Heart right ventricle (tissue), 16 donors: ENCODE data around the gene MYDGF. TPM values are rescaled to one million over a fixed set of nuclear protein-coding genes. Genes with fewer than 3 reads are reported as not detected.

Source experiments
- ATAC-seq, 8 donors: fragments of 200-7000 bp; cut with Tn5 transposase; one replicate each; pipeline ENCODE4 v1.9.1; 2020; ENCODE audit warnings: mild to moderate bottlenecking in 8 of 8, moderate library complexity in 8 of 8, moderate number of reproducible peaks in 1 of 8
- DNase-seq, 2 donors: peaks; one replicate each; pipeline ENCODE4 v3.0.0-alpha.2; 2020
- H3K27ac ChIP-seq, 10 donors: fragments of 200-600 bp; sonication (generic) in 2 of 10; one replicate each; pipeline versions ENCODE4 v1.5.0 to v1.8.0; 2020 to 2022; ENCODE audit warnings: mild to moderate bottlenecking in 3 of 10
- H3K27me3 ChIP-seq, 7 donors: fragments of 200-600 bp; one replicate each; pipeline ENCODE4 v1.8.0; 2021 to 2022; ENCODE audit warnings: mild to moderate bottlenecking in 2 of 7
- H3K36me3 ChIP-seq, 9 donors: fragments of 200-600 bp; sonication (generic) in 1 of 9; one replicate each; pipeline versions ENCODE4 v1.5.0 to v1.8.0; 2020 to 2022; ENCODE audit warnings: mild to moderate bottlenecking in 2 of 9
- H3K4me1 ChIP-seq, 9 donors: fragments of 200-600 bp; sonication (generic) in 1 of 9; one replicate each; pipeline versions ENCODE4 v1.5.0 to v1.8.0; 2020 to 2022; ENCODE audit warnings: mild to moderate bottlenecking in 4 of 9
- H3K4me3 ChIP-seq, 10 donors: fragments of 200-600 bp; sonication (generic) in 2 of 10; one replicate each; pipeline versions ENCODE4 v1.5.0 to v1.8.0; 2020 to 2022; ENCODE audit warnings: mild to moderate bottlenecking in 7 of 10, moderate library complexity in 2 of 10
- H3K9me3 ChIP-seq, 11 donors: fragments of 200-600 bp in 10 of 11; sonication (generic) in 2 of 11; one replicate each; pipeline versions ENCODE4 v1.5.0 to v1.8.0; 2013 to 2022; ENCODE audit warnings: mild to moderate bottlenecking in 2 of 11, control low read depth in 1 of 11, moderate library complexity in 1 of 11
- WGBS, 2 donors: extraction: QIAGEN DNeasy Blood & Tissue Kit; methylation state at CpG; one replicate each; pipeline ENCODE4 v1.1.7; 2013; ENCODE audit warnings: inconsistent platforms in 1 of 2; 5-methylcytosine and 5-hydroxymethylcytosine counted together
- intact Hi-C, 10 donors: fragments of 100-400 bp; cut with DNase I; formaldehyde crosslinking; loops; one replicate each; pipeline versions ENCODE4 v1.11.1 to v1.14.2; 2022
- polyA plus RNA-seq, 2 donors: library from polyadenylated mRNA; stranded (reverse); fragments of 200-250 nt; gene quantifications; one replicate each; pipeline ENCODE4 v1.2.3, GENCODE V29; 2013
- total RNA-seq, 10 donors: library from RNA; stranded (reverse); fragmentation: NEBNext Ultra II Directional in 3 of 10; extraction: Animal tissue kit (Norgen Biotek cat#: 25700) in 3 of 10; gene quantifications; one replicate each; pipeline versions ENCODE4 v1.2.1 to v1.2.4, GENCODE V29; 2021 to 2023
- TF ChIP-seq, protein P1 (sequence below), 9 donors: fragments of 200-600 bp; sonication (generic) in 2 of 9; IDR thresholded peaks; one replicate each; pipeline versions ENCODE4 v1.5.0 to v1.8.0; 2021 to 2022; ENCODE audit warnings: antibody characterized with exemption in 9 of 9, mild to moderate bottlenecking in 5 of 9, moderate library complexity in 1 of 9
- donor health status: Arrhythmogenic right ventricular cardiomyopathy.
- donor health status: ischemic (EF 13 %, LVEDD 7.1; RV severe dilation, severe dysfunction).
- donor health status: healthy with polysubstance abuse.
- donor health status: DM: no; HTN: yes; CAD: no.
- donor health status: DM: no; HTN: no; CAD: no.
- donor health status: ischemic (EF 25% LVEDD 6.9; RV normal size, moderate dysfunction).
- donor health status: ischemic (EF 25% LVEDD 5.7; RV mildly dilated, moderate dysfunction).
- donor health status: healthy.
- donor health status: DM: yes; HTN: yes; CAD: no.
- donor health status: Ischemic cardiomyopathy.
- donor health status: ischemic (EF 35%, LVEDD 5.7; RV mildly dilated, moderate dysfunction).
- donor health status: nonischemic (EF 11% LVEDD 7.7; RV severe dilation, severe dysfunction).
- donor health status: DM: yes; HTN: yes; CAD: no.
- donor health status: PGD.
- donor health status: ischemic (EF 29% LVEDD 5.4; RV normal size, mild dysfunction).
- donor health status: nonischemic (EF 23%, LVEDD 6.1; RV moderate dilation, normal function).

The MYDGF gene
- total and polyA plus RNA-seq, 12 donors, result 14.2 to 211 (median 25.3) TPM

DNA sequence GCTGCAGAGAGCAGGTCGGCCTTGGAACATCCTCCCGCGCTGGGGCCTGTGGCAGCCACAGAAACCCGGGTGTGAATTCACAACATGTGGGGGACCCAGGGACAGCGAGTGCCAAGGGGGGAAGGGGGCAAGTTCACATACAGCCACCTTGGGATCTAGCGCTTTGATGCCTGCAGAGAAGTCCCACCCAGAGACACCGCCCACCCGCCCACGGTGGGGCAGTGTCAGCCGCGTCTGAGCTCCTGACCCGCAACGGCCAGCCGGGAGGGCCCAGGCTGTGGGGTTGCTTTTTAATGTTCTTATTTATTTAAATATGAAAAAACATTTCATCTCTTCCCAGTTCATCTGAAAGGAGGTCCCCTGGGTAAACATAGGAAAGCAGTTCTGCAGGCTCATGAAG is 12.9 kb downstream of the MYDGF start:
- Histone ChIP-seq H3K4me1 (peaks cover 0 to 10% (median 3%) of the 10 kb centered on the region in 9 donors), H3K27me3 (no peaks in the 10 kb centered on the region), H3K27ac (no peak overlapping the region), H3K9me3 (peaks cover 0 to 16% (median 7%) of the 10 kb centered on the region in 11 donors), H3K4me3 (no peak overlapping the region), H3K36me3 (peaks cover 3 to 96% (median 41%) of the 10 kb centered on the region in 9 donors)
- ATAC-seq (no peak), DNase-seq (no peak)
- TF ChIP-seq, protein P1, sequence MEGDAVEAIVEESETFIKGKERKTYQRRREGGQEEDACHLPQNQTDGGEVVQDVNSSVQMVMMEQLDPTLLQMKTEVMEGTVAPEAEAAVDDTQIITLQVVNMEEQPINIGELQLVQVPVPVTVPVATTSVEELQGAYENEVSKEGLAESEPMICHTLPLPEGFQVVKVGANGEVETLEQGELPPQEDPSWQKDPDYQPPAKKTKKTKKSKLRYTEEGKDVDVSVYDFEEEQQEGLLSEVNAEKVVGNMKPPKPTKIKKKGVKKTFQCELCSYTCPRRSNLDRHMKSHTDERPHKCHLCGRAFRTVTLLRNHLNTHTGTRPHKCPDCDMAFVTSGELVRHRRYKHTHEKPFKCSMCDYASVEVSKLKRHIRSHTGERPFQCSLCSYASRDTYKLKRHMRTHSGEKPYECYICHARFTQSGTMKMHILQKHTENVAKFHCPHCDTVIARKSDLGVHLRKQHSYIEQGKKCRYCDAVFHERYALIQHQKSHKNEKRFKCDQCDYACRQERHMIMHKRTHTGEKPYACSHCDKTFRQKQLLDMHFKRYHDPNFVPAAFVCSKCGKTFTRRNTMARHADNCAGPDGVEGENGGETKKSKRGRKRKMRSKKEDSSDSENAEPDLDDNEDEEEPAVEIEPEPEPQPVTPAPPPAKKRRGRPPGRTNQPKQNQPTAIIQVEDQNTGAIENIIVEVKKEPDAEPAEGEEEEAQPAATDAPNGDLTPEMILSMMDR (IDR thresholded peaks at IDR 0.05), result no peak
- WGBS, 2 donors, result 82 to 83% methylated on average over 14 of the region's 14 CpGs
- intact Hi-C loops, result no loop called here

DNA sequence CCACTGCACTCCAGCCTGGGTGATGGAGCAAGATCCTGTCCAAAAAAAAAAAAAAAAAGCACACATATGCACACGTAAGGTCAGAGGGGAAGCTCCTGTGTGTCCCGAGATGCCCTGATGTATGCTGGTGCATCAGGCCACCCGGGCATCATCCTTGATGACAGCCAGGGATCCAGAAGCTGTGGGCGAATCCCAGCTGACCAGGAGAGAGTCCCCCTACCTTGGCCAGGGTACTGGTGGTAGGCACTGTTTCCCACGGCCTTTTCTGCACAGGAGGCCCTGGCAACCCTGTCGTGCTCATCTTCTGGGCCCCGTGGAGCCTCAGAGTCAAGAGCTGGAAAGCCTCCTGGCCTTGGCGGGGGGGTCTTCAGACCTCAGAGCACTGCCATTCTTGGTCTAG is 14.0 kb downstream of the MYDGF start:
- no peak for ATAC-seq
- TF ChIP-seq, protein P1 (IDR thresholded peaks at IDR 0.05), result no peak

DNA sequence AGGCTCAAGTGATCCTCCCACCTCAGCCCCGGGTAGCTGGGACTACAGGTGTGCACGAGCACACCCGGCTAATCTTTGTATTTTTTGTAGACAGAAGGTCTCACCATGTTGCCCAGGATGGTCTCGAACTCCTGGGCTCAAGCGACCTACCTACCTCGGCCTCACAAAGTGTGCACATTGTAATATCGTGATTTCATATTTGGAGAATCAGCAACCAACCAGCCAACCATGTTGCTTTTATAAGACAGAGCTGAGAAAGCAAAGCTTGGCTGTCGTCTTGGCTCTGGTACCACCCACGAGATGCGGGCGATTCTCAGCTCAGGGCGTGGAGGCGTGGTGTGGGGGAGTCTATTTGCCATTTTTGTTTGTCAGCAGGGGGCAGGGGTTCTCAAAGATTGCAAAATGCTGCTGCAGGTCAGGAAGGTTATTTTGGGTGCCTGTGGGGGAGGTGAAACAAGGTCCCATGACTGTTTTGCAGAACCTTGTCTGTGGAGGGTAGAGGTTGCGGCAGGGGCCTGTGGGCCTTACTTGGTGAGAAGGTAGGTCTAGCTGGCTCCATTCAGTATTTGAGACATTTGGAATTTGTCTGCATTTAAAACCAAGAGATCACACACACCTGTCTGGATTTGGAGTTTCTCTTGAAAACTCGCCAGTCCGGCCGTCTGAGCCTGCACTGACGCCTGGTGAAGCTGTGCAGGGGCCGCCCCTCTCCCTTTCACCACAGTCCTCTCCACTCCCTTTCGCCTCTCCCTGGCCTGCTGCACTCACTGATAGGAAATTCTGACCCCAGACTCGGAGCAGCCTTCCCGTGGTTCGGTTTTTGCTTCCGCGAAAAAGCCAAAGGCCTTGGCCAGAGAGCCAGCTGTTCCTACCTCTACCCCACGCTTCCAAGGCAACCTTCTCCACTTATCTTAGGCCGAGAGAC is 15.4 kb downstream of the MYDGF start:
- peaks cover under 1 to 23% (median 8%) of the 10 kb centered on the region in 9 donors for H3K4me1 ChIP-seq
- ATAC-seq (peak in 5 of 8 donors; percentile 14 to 37 (median 21)), DNase-seq (no peak)
- H3K9me3 ChIP-seq, result peaks cover 0 to 16% (median 7%) of the 10 kb centered on the region in 11 donors
- intact Hi-C loops, result no loop called here
- peak overlapping the region in 3 of 10 donors; percentile 39 to 48 (median 40) for H3K27ac ChIP-seq
- H3K36me3 ChIP-seq, result peaks cover 3 to 81% (median 26%) of the 10 kb centered on the region in 9 donors
- H3K4me3 ChIP-seq, result no peak overlapping the region
- H3K27me3 ChIP-seq, result no peaks in the 10 kb centered on the region
- 80 to 86% methylated on average over 27 of the region's 27 CpGs for WGBS, 2 donors
- TF ChIP-seq, protein P1 (IDR thresholded peaks at IDR 0.05), result peak in 1 of 9 donors; percentile 14

More for the DNA sequence above, 14.0 kb downstream of the MYDGF start:
- intact Hi-C loops, result no loop called here
- H3K27ac ChIP-seq, result peak overlapping the region in 1 of 10 donors; percentile 15
- no peak overlapping the region for H3K4me3 ChIP-seq
- peaks cover 3 to 94% (median 38%) of the 10 kb centered on the region in 9 donors for H3K36me3 ChIP-seq
- H3K9me3 ChIP-seq, result peaks cover 0 to 16% (median 7%) of the 10 kb centered on the region in 11 donors
- no peak for DNase-seq
- 83 to 88% methylated on average over 8 of the region's 8 CpGs for WGBS, 2 donors
- peaks cover 0 to 10% (median 3%) of the 10 kb centered on the region in 9 donors for H3K4me1 ChIP-seq
- no peaks in the 10 kb centered on the region for H3K27me3 ChIP-seq

DNA sequence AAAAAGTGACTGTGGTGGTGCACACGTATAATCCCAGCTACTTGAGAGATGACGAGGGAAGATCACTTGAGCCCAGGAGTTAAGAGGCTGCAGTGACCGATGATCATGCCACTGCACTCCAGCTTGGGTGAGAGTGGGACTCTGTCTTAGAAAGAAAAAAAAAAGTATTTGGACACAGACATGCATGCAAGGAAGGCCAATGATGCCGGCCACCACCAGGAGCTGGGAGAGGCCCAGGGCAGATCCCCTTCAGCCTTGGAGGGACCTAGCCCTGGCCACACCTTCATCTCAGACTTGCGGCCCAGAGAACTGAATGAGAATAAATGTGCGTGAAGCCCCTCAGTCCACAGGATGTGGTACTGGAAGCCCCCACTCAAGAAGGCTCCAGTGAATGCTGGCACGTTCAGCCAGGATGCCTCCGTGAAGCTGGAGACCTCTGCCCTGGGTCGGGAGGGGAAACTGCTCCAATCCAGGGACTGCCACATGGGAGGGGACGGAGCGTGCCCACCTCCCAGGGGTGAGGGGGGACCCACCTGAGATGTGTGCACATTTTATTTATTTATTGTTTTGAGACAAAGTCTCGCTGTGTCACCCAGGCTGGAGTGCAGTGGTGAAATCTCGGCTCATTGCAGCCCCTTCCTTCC is 16.2 kb downstream of the MYDGF start:
- peaks cover 0 to 14% (median 7%) of the 10 kb centered on the region in 11 donors for H3K9me3 ChIP-seq
- intact Hi-C loops, result no loop called here
- DNase-seq (no peak), ATAC-seq (no peak)
- H3K4me3 ChIP-seq, result no peak overlapping the region
- peaks cover 4 to 31% (median 16%) of the 10 kb centered on the region in 9 donors for H3K4me1 ChIP-seq
- TF ChIP-seq, protein P1 (IDR thresholded peaks at IDR 0.05), result no peak
- H3K36me3 ChIP-seq, result peaks cover 0 to 77% (median 18%) of the 10 kb centered on the region in 9 donors
- H3K27ac ChIP-seq, result no peak overlapping the region
- H3K27me3 ChIP-seq, result no peaks in the 10 kb centered on the region
- WGBS, 2 donors, result 84 to 87% methylated on average over 13 of the region's 13 CpGs
